Epithelial cell of esophagus (primary cell): ENCODE data around the gene B4GALT3.

Source experiments
- DNase-seq: peaks from one replicate; pipeline ENCODE4 v3.0.0; 2010; ENCODE audit warnings: low read depth
- H3K4me3 ChIP-seq: 2 replicates; pipeline ENCODE4 v1.5.1; 2011; ENCODE audit warnings: mild to moderate bottlenecking, low read length, control low read depth
- TF ChIP-seq, protein P1 (sequence below): IDR thresholded peaks from 2 replicates; pipeline ENCODE4 v1.5.1; 2011; ENCODE audit warnings: low read depth, mild to moderate bottlenecking, low read length, control low read depth, inconsistent platforms; ENCODE audit not compliant: insufficient read depth; ENCODE audit errors: missing control alignments

The B4GALT3 gene

DNA sequence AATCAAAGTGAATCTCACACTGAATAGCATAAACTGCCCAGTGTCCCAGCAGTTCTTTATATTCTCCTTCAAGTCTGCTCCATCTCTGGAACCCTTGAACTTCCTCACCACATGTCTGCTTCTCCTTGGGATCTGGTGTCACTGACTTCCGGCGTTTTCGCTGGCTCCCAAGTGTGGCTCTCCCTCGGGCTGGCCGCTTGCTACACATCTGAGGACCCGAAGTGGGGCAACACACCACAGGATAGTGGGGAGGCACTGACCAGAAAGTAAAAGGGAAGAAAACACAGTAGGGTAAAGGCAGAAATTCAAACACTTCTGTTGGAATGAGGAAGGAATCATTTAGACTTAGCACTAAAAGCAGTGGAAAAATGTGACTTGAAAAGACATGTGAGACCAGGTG lies 54.3 kb downstream of the B4GALT3 start:
- TF ChIP-seq, protein P1, sequence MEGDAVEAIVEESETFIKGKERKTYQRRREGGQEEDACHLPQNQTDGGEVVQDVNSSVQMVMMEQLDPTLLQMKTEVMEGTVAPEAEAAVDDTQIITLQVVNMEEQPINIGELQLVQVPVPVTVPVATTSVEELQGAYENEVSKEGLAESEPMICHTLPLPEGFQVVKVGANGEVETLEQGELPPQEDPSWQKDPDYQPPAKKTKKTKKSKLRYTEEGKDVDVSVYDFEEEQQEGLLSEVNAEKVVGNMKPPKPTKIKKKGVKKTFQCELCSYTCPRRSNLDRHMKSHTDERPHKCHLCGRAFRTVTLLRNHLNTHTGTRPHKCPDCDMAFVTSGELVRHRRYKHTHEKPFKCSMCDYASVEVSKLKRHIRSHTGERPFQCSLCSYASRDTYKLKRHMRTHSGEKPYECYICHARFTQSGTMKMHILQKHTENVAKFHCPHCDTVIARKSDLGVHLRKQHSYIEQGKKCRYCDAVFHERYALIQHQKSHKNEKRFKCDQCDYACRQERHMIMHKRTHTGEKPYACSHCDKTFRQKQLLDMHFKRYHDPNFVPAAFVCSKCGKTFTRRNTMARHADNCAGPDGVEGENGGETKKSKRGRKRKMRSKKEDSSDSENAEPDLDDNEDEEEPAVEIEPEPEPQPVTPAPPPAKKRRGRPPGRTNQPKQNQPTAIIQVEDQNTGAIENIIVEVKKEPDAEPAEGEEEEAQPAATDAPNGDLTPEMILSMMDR: no peak
- no peak for DNase-seq
- no peak overlapping the region for H3K4me3 ChIP-seq

DNA sequence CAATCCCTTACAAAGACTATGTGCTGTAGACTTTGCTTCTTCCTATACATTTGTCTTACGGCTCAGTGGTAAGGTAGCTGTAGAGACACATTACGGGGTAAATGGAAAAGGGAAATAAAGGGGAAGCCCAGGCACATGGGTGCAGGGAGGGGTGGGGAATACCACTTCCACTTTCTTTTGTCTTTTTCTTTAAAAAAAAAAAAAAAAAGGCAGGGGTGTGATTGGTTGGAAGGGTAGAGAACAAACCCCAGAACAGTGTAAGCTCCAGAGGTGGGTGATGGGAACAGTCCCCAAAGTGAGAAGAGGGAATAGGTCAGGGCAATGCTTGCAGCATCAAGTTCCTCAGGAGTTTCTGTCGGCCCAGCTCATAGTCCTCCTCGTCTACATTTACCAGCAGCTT lies 55.5 kb downstream of the B4GALT3 start:
- DNase-seq: no peak
- H3K4me3 ChIP-seq: no peak overlapping the region
- TF ChIP-seq, protein P1: no peak
